H1 (cell line): Measurements from ENCODE around the gene SPATS2L. TPM values are rescaled to one million over a fixed set of nuclear protein-coding genes. Genes with fewer than 3 reads are reported as not detected.

ENCODE experiments used
- CTCF ChIA-PET: fragments of 300-600 bp; sonication (Branson Sonifier 250); formaldehyde crosslinking; loops from one replicate; lab custom pipeline; 2021; ENCODE audit not compliant: partially characterized antibody; lab: Charles Lee
- POLR2A ChIA-PET: fragments of 300-600 bp; sonication (Branson Sonifier 250); formaldehyde crosslinking; loops from one replicate; lab custom pipeline; 2021; ENCODE audit warnings: inconsistent platforms; ENCODE audit not compliant: partially characterized antibody; lab: Charles Lee
- DNase-seq, 2 experiments: peaks; one replicate each; pipeline versions ENCODE4 v3.0.0 to v3.0.0-alpha.2; 2010 to 2022; ENCODE audit warnings: low spot score in 2 of 2, low read depth in 1 of 2, mixed read lengths in 1 of 2
- FAIRE-seq: peaks from 2 replicates; lab custom pipeline; 2011; peaks lifted over from hg19 to GRCh38; lab: Jason Lieb, UNC
- H2AFZ ChIP-seq: 2 replicates; pipeline ENCODE4 v1.8.1; 2012; ENCODE audit warnings: low read length, inconsistent platforms
- H2AK5ac ChIP-seq: 2 replicates; pipeline ENCODE4 v1.6.1; 2013; ENCODE audit warnings: low read depth, low read length
- H2BK120ac ChIP-seq: replicated peaks from 2 replicates; pipeline ENCODE3; 2013; ENCODE audit warnings: low read depth, low read length, inconsistent platforms
- H2BK12ac ChIP-seq: 2 replicates; pipeline ENCODE4 v1.6.1; 2013; ENCODE audit warnings: low read depth, low read length
- H2BK15ac ChIP-seq: 2 replicates; pipeline ENCODE4 v1.6.1; 2013; ENCODE audit warnings: low read length
- H2BK20ac ChIP-seq: 2 replicates; pipeline ENCODE4 v1.6.1; 2013; ENCODE audit warnings: low read length
- H2BK5ac ChIP-seq: 2 replicates; pipeline ENCODE4 v1.6.1; 2013; ENCODE audit warnings: low read depth, low read length
- H3K14ac ChIP-seq: 2 replicates; pipeline ENCODE4 v1.6.1; 2013; ENCODE audit warnings: inconsistent platforms; ENCODE audit not compliant: insufficient read length
- H3K18ac ChIP-seq: 2 replicates; pipeline ENCODE4 v1.6.1; 2013; ENCODE audit warnings: low read length; ENCODE audit errors: extremely low read depth
- H3K23ac ChIP-seq: 2 replicates; pipeline ENCODE4 v1.6.1; 2013; ENCODE audit warnings: inconsistent platforms; ENCODE audit not compliant: insufficient read length
- H3K23me2 ChIP-seq: 2 replicates; pipeline ENCODE4 v1.6.1; 2013; ENCODE audit warnings: low read depth, low read length
- H3K27ac ChIP-seq: 2 replicates; pipeline ENCODE4 v1.6.1; 2011; ENCODE audit warnings: low read depth, low read length, inconsistent platforms
- H3K27me3 ChIP-seq, 4 experiments: replicated peaks in 1 of 4; 1 replicate in 1 of 4; 2 replicates in 3 of 4; pipeline versions ENCODE4 v1.6.1 to v1.8.1; 2011 to 2013; ENCODE audit warnings: low read length in 3 of 4, mild to moderate bottlenecking in 3 of 4, inconsistent platforms in 2 of 4, mixed read lengths in 2 of 4, moderate library complexity in 1 of 4; ENCODE audit not compliant: control insufficient read depth in 3 of 4, insufficient read depth in 3 of 4; ENCODE audit errors: extremely low read depth in 1 of 4
- H3K36me3 ChIP-seq, 4 experiments: 2 replicates each; pipeline versions ENCODE4 v1.6.1 to v1.8.1; 2011 to 2013; ENCODE audit warnings: mild to moderate bottlenecking in 4 of 4, low read length in 3 of 4, moderate library complexity in 2 of 4, control low read depth in 1 of 4, inconsistent platforms in 1 of 4; ENCODE audit not compliant: insufficient read depth in 4 of 4, control insufficient read depth in 2 of 4
- H3K4ac ChIP-seq: replicated peaks from 2 replicates; pipeline ENCODE3; 2013; ENCODE audit warnings: low read length, low read depth, mixed read lengths, inconsistent platforms; ENCODE audit not compliant: insufficient read length
- H3K4me1 ChIP-seq, 4 experiments: replicated peaks in 1 of 4; 1 replicate in 1 of 4; 2 replicates in 3 of 4; pipeline versions ENCODE4 v1.6.1 to v1.8.1; 2011 to 2013; ENCODE audit warnings: low read length in 3 of 4, inconsistent platforms in 2 of 4, mixed read lengths in 1 of 4; ENCODE audit not compliant: insufficient read depth in 4 of 4, control insufficient read depth in 3 of 4
- H3K4me2 ChIP-seq, 2 experiments: 2 replicates each; pipeline versions ENCODE4 v1.6.1 to v1.8.1; 2011 to 2013; ENCODE audit warnings: low read depth in 2 of 2, low read length in 2 of 2, control low read depth in 1 of 2, inconsistent platforms in 1 of 2, mild to moderate bottlenecking in 1 of 2; ENCODE audit not compliant: insufficient read depth in 1 of 2
- H3K4me3 ChIP-seq, 4 experiments: fragments of 200-600, 300-600 bp in 1 of 4; sonication (generic), shearing (Covaris generic), sonication (Bioruptor Twin) in 1 of 4; 2 replicates each; pipeline versions ENCODE4 v1.5.1 to v1.8.1; 2011 to 2016; ENCODE audit warnings: low read length in 4 of 4, low read depth in 3 of 4, control low read depth in 2 of 4, inconsistent platforms in 2 of 4, mild to moderate bottlenecking in 2 of 4, mixed read lengths in 1 of 4, moderate library complexity in 1 of 4; ENCODE audit not compliant: insufficient read depth in 2 of 4; ENCODE audit errors: extremely low read depth in 1 of 4
- H3K56ac ChIP-seq: replicated peaks from 2 replicates; pipeline ENCODE3; 2013; ENCODE audit warnings: low read depth, mild to moderate bottlenecking, mixed read lengths, low read length, inconsistent platforms; ENCODE audit not compliant: insufficient read length
- H3K79me1 ChIP-seq: 2 replicates; pipeline ENCODE4 v1.6.1; 2013; ENCODE audit warnings: low read depth, low read length, control low read depth
- H3K79me2 ChIP-seq, 2 experiments: 2 replicates each; pipeline versions ENCODE4 v1.6.1 to v1.8.1; 2012 to 2013; ENCODE audit warnings: low read length in 2 of 2, mild to moderate bottlenecking in 2 of 2, inconsistent platforms in 1 of 2; ENCODE audit not compliant: insufficient read depth in 2 of 2, control insufficient read depth in 1 of 2
- H3K9ac ChIP-seq, 4 experiments: replicated peaks in 1 of 4; 1 replicate in 1 of 4; 2 replicates in 3 of 4; pipeline versions ENCODE4 v1.6.1 to v1.8.1; 2011 to 2013; ENCODE audit warnings: low read depth in 3 of 4, low read length in 3 of 4, control low read depth in 2 of 4, mild to moderate bottlenecking in 2 of 4, moderate library complexity in 2 of 4, inconsistent platforms in 1 of 4; ENCODE audit errors: extremely low read depth in 1 of 4
- H3K9me3 ChIP-seq, 2 experiments: 2 replicates each; pipeline versions ENCODE4 v1.6.1 to v1.8.1; 2012 to 2013; ENCODE audit warnings: mild to moderate bottlenecking in 2 of 2, moderate library complexity in 2 of 2, control low read depth in 1 of 2, inconsistent platforms in 1 of 2, low read depth in 1 of 2, low read length in 1 of 2, mixed read lengths in 1 of 2; ENCODE audit not compliant: insufficient read depth in 2 of 2
- H4K20me1 ChIP-seq, 2 experiments: replicated peaks in 1 of 2; 2 replicates each; pipeline versions ENCODE3 to v1.8.1; 2011 to 2013; ENCODE audit warnings: inconsistent platforms in 2 of 2, low read length in 2 of 2, mild to moderate bottlenecking in 1 of 2; ENCODE audit not compliant: insufficient read depth in 2 of 2, control insufficient read depth in 1 of 2
- H4K5ac ChIP-seq: 2 replicates; pipeline ENCODE4 v1.6.1; 2013; ENCODE audit warnings: low read length, low read depth, mixed read lengths, inconsistent platforms; ENCODE audit not compliant: insufficient read length
- H4K8ac ChIP-seq: 2 replicates; pipeline ENCODE4 v1.8.0; 2013; ENCODE audit warnings: mild to moderate bottlenecking, moderate library complexity, low read length, inconsistent platforms; ENCODE audit not compliant: insufficient read depth; ENCODE audit errors: extremely low read depth
- H4K91ac ChIP-seq: replicated peaks from 2 replicates; pipeline ENCODE3; 2013; ENCODE audit warnings: low read length, mixed read lengths, inconsistent platforms; ENCODE audit not compliant: insufficient read length
- CEBPB ChIP-seq: IDR thresholded peaks from 2 replicates; pipeline ENCODE4 v1.6.1; 2012; ENCODE audit warnings: low read depth, low read length
- CHD1 ChIP-seq: IDR thresholded peaks from 2 replicates; pipeline ENCODE4 v1.6.1; 2012; ENCODE audit warnings: low read depth, low read length, improper control_type of control experiment
- HDAC2 ChIP-seq, 2 experiments: fragments of 300-600 bp in 1 of 2; sonication (generic) in 1 of 2; IDR thresholded peaks; 2 replicates each; pipeline ENCODE4 v1.6.1; 2011 to 2012; ENCODE audit warnings: low read depth in 2 of 2, low read length in 2 of 2, mild to moderate bottlenecking in 2 of 2, moderate library complexity in 2 of 2, borderline replicate concordance in 1 of 2, inconsistent platforms in 1 of 2
- MAX ChIP-seq: IDR thresholded peaks from 2 replicates; pipeline ENCODE4 v1.6.1; 2012; ENCODE audit warnings: inconsistent platforms
- RFX5 ChIP-seq: IDR thresholded peaks from 2 replicates; pipeline ENCODE4 v1.6.1; 2011; ENCODE audit warnings: low read depth, low read length, improper control_type of control experiment, borderline replicate concordance
- SIRT6 ChIP-seq: IDR thresholded peaks from one replicate; pipeline ENCODE4 v1.7.1; 2012; ENCODE audit warnings: low read length, inconsistent platforms
- TAF1 ChIP-seq: IDR thresholded peaks from 2 replicates; pipeline ENCODE4 v1.6.1; 2011; ENCODE audit warnings: mild to moderate bottlenecking, low read depth, low read length
- WGBS, 2 experiments: shearing (Covaris generic) in 1 of 2; methylation state at CpG; one replicate each; pipeline versions ENCODE4 v1.1.6 to v1.1.7; 2013 to 2015; ENCODE audit warnings: low lambda C conversion rate in 2 of 2, mixed read lengths in 2 of 2, inconsistent platforms in 1 of 2, low coverage in 1 of 2, missing lambda C conversion rate in 1 of 2; ENCODE audit not compliant: insufficient replicate concordance in 2 of 2, insufficient coverage in 1 of 2, insufficient read length in 1 of 2; ENCODE audit errors: extremely low coverage in 1 of 2, missing lambda C conversion rate in 1 of 2; 5-methylcytosine and 5-hydroxymethylcytosine counted together
- polyA plus RNA-seq, 7 experiments: library from polyadenylated mRNA; depleted of rRNA in 3 of 7; stranded (reverse) in 5 of 7; unstranded in 2 of 7; fragments of >200 nt in 5 of 7; fragments of 200-250 nt in 2 of 7; gene quantifications; 1 replicate in 5 of 7; 2 replicates in 1 of 7; 4 replicates in 1 of 7; pipeline versions ENCODE4 v1.2.1 to v1.2.3, GENCODE V29; 2011 to 2013; ENCODE audit warnings: missing spikeins in 2 of 7, mixed read lengths in 2 of 7
- total RNA-seq: library from RNA; stranded (reverse); fragmentation: NEBNext Ultra II Directional; extraction: Animal tissue kit (Norgen Biotek cat#: 25700); gene quantifications from 2 replicates; pipeline ENCODE4 v1.2.1, GENCODE V29; 2021

SPATS2L gene
- total and polyA plus RNA-seq, 2 of the 8 experiments (the other 6 are each of a cell fraction or from before 2014, with no cell fraction given): 67.3 to 189 TPM

- Histone ChIP-seq H2BK15ac (no peak overlapping the region), H4K8ac (no peak overlapping the region), H3K4me3 (no peak overlapping the region), H3K9me3 (no peaks in the 10 kb centered on the region), H3K4me2 (no peak overlapping the region), H3K27me3 (no peaks in the 10 kb centered on the region), H2BK120ac (no peak overlapping the region), H2AFZ (no peak overlapping the region), H3K79me2 (no peaks in the 10 kb centered on the region), H3K56ac (no peak overlapping the region), H3K9ac (no peak overlapping the region), H4K91ac (no peak overlapping the region), H2BK20ac (no peak overlapping the region), H2AK5ac (no peak overlapping the region), H3K27ac (no peak overlapping the region), H4K20me1 (no peaks in the 10 kb centered on the region), H3K79me1 (no peaks in the 10 kb centered on the region; the same call in 1 of the 2 replicates), H3K23ac (no peak overlapping the region), H4K5ac (no peak overlapping the region), H3K36me3 (peaks cover 0 to 16% (median 6%) of the 10 kb centered on the region in 4 experiments; a peak in 6 of 8 replicates), H3K14ac (no peak overlapping the region), H3K23me2 (no peaks in the 10 kb centered on the region; the same call in 1 of the 2 replicates), H3K4ac (no peak overlapping the region), H3K4me1 (peaks cover 0 to 3% (median 0%) of the 10 kb centered on the region in 4 experiments; a peak in 1 of 7 replicates), H2BK12ac (no peak overlapping the region), H2BK5ac (no peak overlapping the region), H3K18ac (no peak overlapping the region)
- POLR2A ChIA-PET: no interaction called here
- TF ChIP-seq CHD1 (no peak), MAX (no peak), TAF1 (no peak), SIRT6 (no peak), RFX5 (no peak), HDAC2 (IDR thresholded peaks at IDR 0.05; ENCODE audit: borderline replicate concordance in 1 of 2, low read depth in 2 of 2, low read length in 2 of 2) (no peak), CEBPB (no peak)
- CTCF ChIA-PET: interaction anchor here (0.7 kb wide), 1 partner anchor 19 kb away, joined by 3 read pairs; no protein-coding TSS in a partner anchor
- WGBS, 2 experiments: 88% methylated on average over 1 of the region's 1 CpG; no CpG with 5 or more reads in 1 of the 2 experiments
- FAIRE-seq (no peak), DNase-seq (no peak)
These were observed 123.5 kb downstream of the SPATS2L start for GRCh38 chr2:200430017-200430416.
